ENCODE measurements around the gene GPR89B. TPM values are rescaled to one million over a fixed set of nuclear protein-coding genes. Genes with fewer than 3 reads are reported as not detected.
"Not testable (repeated sequence)": the region's sequence is repeated elsewhere in the genome, so short reads cannot be mapped to it uniquely, and the experiment has no call there.

GPR89B gene
- total and polyA plus RNA-seq, 2 donors (not counting 3 experiments of a cell fraction or from before 2014, with no cell fraction given): 9.8 to 20.0 TPM

- H3K27me3 ChIP-seq (ENCODE audit: control insufficient read depth in 2 of 2, insufficient read depth in 2 of 2, low read length in 2 of 2); H3K27ac ChIP-seq (ENCODE audit: insufficient read depth, low read depth, low read length); H3K4me3 ChIP-seq (replicated peaks in 1 of 3; ENCODE audit: insufficient read depth in 1 of 3, low read depth in 1 of 3, low read length in 3 of 3); intact Hi-C loops (cut with micrococcal nuclease); H3K4me2 ChIP-seq (ENCODE audit: insufficient read depth, low read length); BruUV-seq (replicated peaks); DNase-seq (ENCODE audit: low read depth, low spot score); CTCF ChIA-PET; H3K4me1 ChIP-seq (ENCODE audit: control insufficient read depth, extremely low read depth, insufficient read depth, low read length); POLR2A ChIA-PET; H3K9me3 ChIP-seq (replicated peaks; ENCODE audit: control insufficient read depth, insufficient read depth, low read length); H3K9ac ChIP-seq (replicated peaks; ENCODE audit: extremely low read depth, insufficient read depth, low read length); H3K9me1 ChIP-seq (replicated peaks; ENCODE audit: control insufficient read depth, extremely low read depth, insufficient read depth, low read length); dilution Hi-C loops (cut with MboI; ENCODE audit: extremely low pct_ligation_motif_present, low sequenced_read_pairs); FAIRE-seq; H3K79me2 ChIP-seq (ENCODE audit: control insufficient read depth, insufficient read depth, low read length); H3K36me3 ChIP-seq (ENCODE audit: control insufficient read depth in 2 of 2, extremely low read depth in 1 of 2, insufficient read depth in 2 of 2, low read length in 2 of 2); H4K20me1 ChIP-seq (replicated peaks; ENCODE audit: control insufficient read depth, extremely low read depth, insufficient read depth, low read length); H2AFZ ChIP-seq (ENCODE audit: low read depth, low read length): not testable (repeated sequence)
These were observed 38.4 kb downstream of the GPR89B start for GRCh38 chr1:147966657-147967056.

GRCh38 chr1:147978896-147979651 is 50.9 kb downstream of the GPR89B start:
- H3K9ac ChIP-seq (replicated peaks; ENCODE audit: extremely low read depth, insufficient read depth, low read length); dilution Hi-C loops (cut with MboI; ENCODE audit: extremely low pct_ligation_motif_present, low sequenced_read_pairs): not testable (repeated sequence)

GRCh38 chr1:147985374-147985773 is 57.2 kb downstream of the GPR89B start:
- H3K27me3 ChIP-seq (ENCODE audit: control insufficient read depth in 2 of 2, insufficient read depth in 2 of 2, low read length in 2 of 2); FAIRE-seq; H3K4me1 ChIP-seq (ENCODE audit: control insufficient read depth, extremely low read depth, insufficient read depth, low read length); H3K9me3 ChIP-seq (replicated peaks; ENCODE audit: control insufficient read depth, insufficient read depth, low read length); H3K27ac ChIP-seq (ENCODE audit: insufficient read depth, low read depth, low read length); H3K4me2 ChIP-seq (ENCODE audit: insufficient read depth, low read length); BruUV-seq (replicated peaks); intact Hi-C loops (cut with micrococcal nuclease); H3K9me1 ChIP-seq (replicated peaks; ENCODE audit: control insufficient read depth, extremely low read depth, insufficient read depth, low read length); H2AFZ ChIP-seq (ENCODE audit: low read depth, low read length); H4K20me1 ChIP-seq (replicated peaks; ENCODE audit: control insufficient read depth, extremely low read depth, insufficient read depth, low read length); H3K4me3 ChIP-seq (replicated peaks in 1 of 3; ENCODE audit: insufficient read depth in 1 of 3, low read depth in 1 of 3, low read length in 3 of 3); DNase-seq (ENCODE audit: low read depth, low spot score); H3K79me2 ChIP-seq (ENCODE audit: control insufficient read depth, insufficient read depth, low read length); H3K36me3 ChIP-seq (ENCODE audit: control insufficient read depth in 2 of 2, extremely low read depth in 1 of 2, insufficient read depth in 2 of 2, low read length in 2 of 2); CTCF ChIA-PET; dilution Hi-C loops (cut with MboI; ENCODE audit: extremely low pct_ligation_motif_present, low sequenced_read_pairs); POLR2A ChIA-PET; H3K9ac ChIP-seq (replicated peaks; ENCODE audit: extremely low read depth, insufficient read depth, low read length): not testable (repeated sequence)

More at GRCh38 chr1:147978896-147979651, 50.9 kb downstream of the GPR89B start:
- POLR2A ChIA-PET; H3K9me1 ChIP-seq (replicated peaks; ENCODE audit: control insufficient read depth, extremely low read depth, insufficient read depth, low read length); FAIRE-seq; intact Hi-C loops (cut with micrococcal nuclease); H3K9me3 ChIP-seq (replicated peaks; ENCODE audit: control insufficient read depth, insufficient read depth, low read length); H3K4me3 ChIP-seq (replicated peaks in 1 of 3; ENCODE audit: insufficient read depth in 1 of 3, low read depth in 1 of 3, low read length in 3 of 3); H2AFZ ChIP-seq (ENCODE audit: low read depth, low read length); H3K79me2 ChIP-seq (ENCODE audit: control insufficient read depth, insufficient read depth, low read length); H3K4me1 ChIP-seq (ENCODE audit: control insufficient read depth, extremely low read depth, insufficient read depth, low read length); H3K27ac ChIP-seq (ENCODE audit: insufficient read depth, low read depth, low read length); H3K36me3 ChIP-seq (ENCODE audit: control insufficient read depth in 2 of 2, extremely low read depth in 1 of 2, insufficient read depth in 2 of 2, low read length in 2 of 2); H3K4me2 ChIP-seq (ENCODE audit: insufficient read depth, low read length); H3K27me3 ChIP-seq (ENCODE audit: control insufficient read depth in 2 of 2, insufficient read depth in 2 of 2, low read length in 2 of 2); H4K20me1 ChIP-seq (replicated peaks; ENCODE audit: control insufficient read depth, extremely low read depth, insufficient read depth, low read length); BruUV-seq (replicated peaks); CTCF ChIA-PET: not testable (repeated sequence)
- DNase-seq (ENCODE audit: low read depth, low spot score): peak; percentile 1

GRCh38 chr1:147987893-147988292 is 59.7 kb downstream of the GPR89B start:
- H2AFZ ChIP-seq (ENCODE audit: low read depth, low read length); CTCF ChIA-PET; H3K4me1 ChIP-seq (ENCODE audit: control insufficient read depth, extremely low read depth, insufficient read depth, low read length); H3K27me3 ChIP-seq (ENCODE audit: control insufficient read depth in 2 of 2, insufficient read depth in 2 of 2, low read length in 2 of 2); H3K9me3 ChIP-seq (replicated peaks; ENCODE audit: control insufficient read depth, insufficient read depth, low read length); dilution Hi-C loops (cut with MboI; ENCODE audit: extremely low pct_ligation_motif_present, low sequenced_read_pairs); H3K36me3 ChIP-seq (ENCODE audit: control insufficient read depth in 2 of 2, extremely low read depth in 1 of 2, insufficient read depth in 2 of 2, low read length in 2 of 2); BruUV-seq (replicated peaks); H4K20me1 ChIP-seq (replicated peaks; ENCODE audit: control insufficient read depth, extremely low read depth, insufficient read depth, low read length); DNase-seq (ENCODE audit: low read depth, low spot score); H3K4me3 ChIP-seq (replicated peaks in 1 of 3; ENCODE audit: insufficient read depth in 1 of 3, low read depth in 1 of 3, low read length in 3 of 3); H3K4me2 ChIP-seq (ENCODE audit: insufficient read depth, low read length); H3K9ac ChIP-seq (replicated peaks; ENCODE audit: extremely low read depth, insufficient read depth, low read length); POLR2A ChIA-PET; H3K9me1 ChIP-seq (replicated peaks; ENCODE audit: control insufficient read depth, extremely low read depth, insufficient read depth, low read length); H3K79me2 ChIP-seq (ENCODE audit: control insufficient read depth, insufficient read depth, low read length); H3K27ac ChIP-seq (ENCODE audit: insufficient read depth, low read depth, low read length); intact Hi-C loops (cut with micrococcal nuclease); FAIRE-seq: not testable (repeated sequence)

Data from endothelial cell of umbilical vein (primary cell).